Placental epithelial cell (primary cell): ENCODE data around the gene DLGAP5. TPM values are rescaled to one million over a fixed set of nuclear protein-coding genes. Genes with fewer than 3 reads are reported as not detected.

Experiments used
- total RNA-seq: library from RNA; depleted of rRNA; stranded (reverse); fragments of >200 nt; gene quantifications from 2 replicates; pipeline ENCODE4 v1.2.3, GENCODE V29; 2012

Gene DLGAP5
- total RNA-seq: 3.5 and 11.1 TPM in 2 replicates

GRCh38 chr14:55191203-55192053, at the start of gene DLGAP5:
Gene DLGAP5 (minus strand): TSS chr14:55191585. CDS start chr14:55189179, 2,406 bp downstream.

GRCh38 chr14:55129086-55129427, 62.3 kb downstream of the DLGAP5 start, which contains the start of gene LGALS3:
Gene LGALS3 (plus strand): TSS chr14:55129252. CDS start chr14:55137374, 8,122 bp downstream.

Other genes starting within 250 kb of the DLGAP5 start
- 4.9 and 7.1 TPM in 2 replicates for gene WDHD1, start 164.5 kb downstream of the DLGAP5 start, total RNA-seq
- gene SOCS4, start 164.3 kb downstream of the DLGAP5 start, total RNA-seq: 7.5 and 12.6 TPM in 2 replicates
- gene MAPK1IP1L, start 139.9 kb downstream of the DLGAP5 start, total RNA-seq: 29.1 and 78.1 TPM in 2 replicates
- 237 and 781 TPM in 2 replicates for gene LGALS3, start 62.3 kb downstream of the DLGAP5 start, total RNA-seq
- 21.0 and 22.0 TPM in 2 replicates for gene FBXO34, start 79.8 kb upstream of the DLGAP5 start, total RNA-seq
- gene ATG14, start 220.2 kb upstream of the DLGAP5 start, total RNA-seq: 11.1 and 14.5 TPM in 2 replicates
- gene TBPL2, start 249.0 kb upstream of the DLGAP5 start, total RNA-seq: not detected in 2 replicates